ENCODE data around the gene ECHS1.

- TF ChIP-seq CEBPG (CRISPR knock-in tag; IDR thresholded peaks at IDR 0.05): no peak
- no peak for TF ChIP-seq CEBPG (tag; conservative IDR thresholded peaks at IDR 0.05 in 1 of 2, IDR thresholded peaks at IDR 0.05 in 1 of 2)
- TF ChIP-seq ZSCAN29 (IDR thresholded peaks at IDR 0.05): no peak
- TF ChIP-seq GABPB1 (CRISPR knock-in tag; IDR thresholded peaks at IDR 0.05): no peak
- no peak for TF ChIP-seq ZNF146 (CRISPR knock-in tag; IDR thresholded peaks at IDR 0.05; ENCODE audit: unreplicated experiment)
- no peak for TF ChIP-seq MITF (IDR thresholded peaks at IDR 0.05)
- no peak for TF ChIP-seq BRCA1 (IDR thresholded peaks at IDR 0.05)
- no peak for TF ChIP-seq BRCA1 (CRISPR knock-in tag; IDR thresholded peaks at IDR 0.05)
- TF ChIP-seq HNRNPLL (IDR thresholded peaks at IDR 0.05; ENCODE audit: low read depth, low read length, poor library complexity, severe bottlenecking): no peak
- TF ChIP-seq HNRNPH1 (optimal IDR thresholded peaks at IDR 0.05; ENCODE audit: low read depth, low read length): no peak
- TF ChIP-seq CTCF (IDR thresholded peaks at IDR 0.05 in 2 of 3, conservative IDR thresholded peaks at IDR 0.05 in 1 of 3; ENCODE audit: insufficient read depth in 2 of 3, low read depth in 1 of 3, low read length in 3 of 3): no peak
- TF ChIP-seq TGIF2 (CRISPR knock-in tag; IDR thresholded peaks at IDR 0.05): no peak
- no peak for TF ChIP-seq KDM4B (IDR thresholded peaks at IDR 0.05; ENCODE audit: borderline replicate concordance in 2 of 2, low read depth in 1 of 2)
These were observed 28.3 kb upstream of the ECHS1 start for GRCh38 chr10:133401500-133401899.
